Measurements from ENCODE around the gene PNLIPRP2.

Gene PNLIPRP2

DNA sequence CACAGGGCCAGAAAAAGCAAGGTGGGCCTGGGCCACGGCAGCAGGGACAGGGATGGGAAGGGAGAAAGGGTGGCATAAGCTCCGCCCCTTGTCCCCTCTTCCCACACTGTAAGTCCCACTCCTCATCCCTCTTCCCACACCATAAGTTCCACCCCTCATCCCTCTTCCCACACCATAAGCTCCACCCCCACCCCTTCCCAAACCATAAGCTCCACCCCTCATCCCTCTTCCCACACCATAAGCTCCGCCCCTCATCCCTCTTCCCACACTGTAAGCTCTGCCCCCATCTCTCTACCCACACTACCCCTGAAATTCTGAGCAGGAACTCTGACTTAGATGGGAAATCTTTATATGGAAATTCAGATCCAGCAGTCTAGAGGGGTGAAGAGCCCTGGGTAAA is 65.9 kb downstream of the PNLIPRP2 start:
- no peak for DNase-seq

DNA sequence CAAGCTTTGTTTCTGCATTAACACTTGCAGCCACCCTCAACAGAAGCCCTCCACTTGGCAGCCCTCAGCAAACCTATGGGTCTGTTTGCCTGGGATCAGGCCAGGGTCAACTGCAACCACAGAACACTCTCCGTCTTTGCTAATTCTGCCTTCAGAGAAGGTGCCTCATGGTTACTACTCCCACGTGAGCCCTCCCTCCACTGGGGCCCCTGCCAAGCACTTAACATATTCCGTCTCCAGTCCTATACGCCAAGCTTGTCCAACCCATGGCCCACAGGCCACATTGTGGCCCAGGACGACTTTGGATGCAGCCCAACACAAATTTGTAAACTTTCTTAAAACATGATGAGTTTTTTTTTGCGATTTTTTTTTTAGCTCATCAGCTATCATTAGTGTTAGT is 66.9 kb downstream of the PNLIPRP2 start:
- DNase-seq = no peak

- no peak for DNase-seq
These were observed 67.5 kb downstream of the PNLIPRP2 start for GRCh38 chr10:116688241-116688711.

GRCh38 chr10:116688741-116689495 is 68.2 kb downstream of the PNLIPRP2 start:
- DNase-seq = no peak

- no peak for DNase-seq
These were observed 69.0 kb downstream of the PNLIPRP2 start for GRCh38 chr10:116689744-116690143.

GRCh38 chr10:116690356-116691322 is 69.9 kb downstream of the PNLIPRP2 start:
- DNase-seq = no peak

GRCh38 chr10:116691635-116692034 is 70.9 kb downstream of the PNLIPRP2 start:
- no peak for DNase-seq

DNA sequence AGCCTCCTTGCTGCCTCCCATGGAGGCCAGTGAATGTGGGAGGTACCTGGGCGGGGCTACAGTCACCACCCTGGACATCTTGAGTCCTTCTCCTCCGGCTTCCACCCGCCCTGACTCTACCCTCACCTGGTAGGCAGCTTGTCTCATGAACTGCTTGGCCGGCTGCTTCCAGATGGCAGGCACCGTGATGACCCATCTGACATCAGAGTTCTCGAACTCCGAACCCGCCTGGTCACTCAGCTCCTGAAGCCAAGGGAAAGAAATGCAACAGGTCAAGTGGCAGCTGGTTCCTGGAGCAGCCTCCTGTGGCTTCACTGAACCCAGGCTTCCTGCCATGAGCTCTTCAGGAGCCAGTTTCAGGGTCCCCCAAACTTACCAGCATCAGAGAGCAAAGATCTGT is 71.5 kb downstream of the PNLIPRP2 start:
- no peak for DNase-seq

DNA sequence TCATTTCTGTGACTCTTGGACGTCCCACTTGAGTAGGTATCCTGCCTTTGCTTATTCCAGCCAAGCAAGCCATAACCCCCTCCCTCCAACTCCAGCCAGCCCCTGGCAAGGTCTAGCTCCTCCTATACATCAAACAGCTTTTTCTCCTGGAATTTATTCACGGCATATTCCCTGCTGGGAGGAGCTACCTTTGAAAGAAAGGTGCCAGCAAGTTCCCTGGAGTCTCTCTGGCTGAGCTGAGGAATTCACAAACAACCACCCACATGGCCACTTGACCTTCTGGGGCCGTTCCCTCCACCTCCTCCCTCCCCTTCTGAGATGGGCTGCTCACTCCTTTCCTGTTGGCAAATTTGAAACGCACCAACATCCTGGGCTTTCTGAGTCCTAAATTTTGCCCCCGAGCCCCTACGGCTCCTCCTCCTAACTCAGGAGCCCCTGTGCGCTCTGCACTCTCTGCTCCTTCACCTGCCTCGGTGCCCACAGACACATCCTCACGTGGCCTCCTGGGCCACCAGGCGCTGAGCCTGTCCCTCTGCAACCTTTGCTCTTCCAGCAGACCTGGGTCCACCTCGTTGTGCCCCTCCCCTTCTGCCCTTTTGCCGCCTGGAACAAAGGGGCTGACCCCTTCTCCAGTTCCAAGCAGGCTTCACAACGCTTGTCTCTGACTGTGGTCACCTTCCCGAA is 73.6 kb downstream of the PNLIPRP2 start:
- DNase-seq = no peak
